Effector CD8-positive, alpha-beta T cell (primary cell): ENCODE measurements around the gene NUP43.
"Not testable (repeated sequence)": the region's sequence is repeated elsewhere in the genome, so short reads cannot be mapped to it uniquely, and the experiment has no call there.

Experiments
- DNase-seq: peaks from one replicate; lab custom pipeline; 2025; lab: John Stamatoyannopoulos, UW

Gene NUP43

DNA sequence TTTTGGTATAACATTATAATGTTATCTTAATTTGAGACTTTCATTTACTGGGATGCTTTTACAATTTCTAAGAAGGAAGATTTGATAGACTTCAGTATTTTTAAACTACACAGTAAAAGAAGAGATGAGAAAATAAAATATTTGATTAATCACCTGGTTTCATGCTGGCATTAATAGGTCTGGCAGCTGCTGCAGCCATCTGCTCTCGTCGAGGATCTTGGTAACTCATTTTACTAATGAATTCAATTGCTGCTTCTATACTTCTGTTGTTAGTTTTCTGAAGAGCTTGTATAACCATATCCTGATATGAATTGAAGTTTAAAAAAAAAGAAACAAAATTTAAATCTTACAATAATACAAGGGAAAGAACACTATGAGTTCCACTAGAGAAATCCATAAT is 51.4 kb downstream of the NUP43 start:
- no peak for DNase-seq

DNA sequence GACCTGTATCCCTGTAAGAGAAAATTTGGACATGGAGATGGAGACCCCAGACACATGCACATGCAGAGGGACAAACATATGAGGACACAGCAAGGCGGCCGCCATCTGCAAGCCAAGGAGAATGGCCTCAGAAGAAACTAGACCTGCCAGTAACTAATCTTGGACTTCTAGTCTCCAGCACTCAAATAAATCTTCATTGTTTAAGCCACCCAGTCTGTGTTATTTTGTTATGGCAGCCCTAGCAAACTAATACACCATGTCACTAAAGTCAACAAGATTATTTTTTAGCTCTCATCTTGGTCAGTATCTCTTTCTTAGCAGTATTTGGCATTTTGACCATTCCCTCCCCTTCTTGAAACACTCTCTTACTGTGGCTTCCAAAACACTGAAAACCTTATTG is 55.1 kb downstream of the NUP43 start:
- no peak for DNase-seq

DNA sequence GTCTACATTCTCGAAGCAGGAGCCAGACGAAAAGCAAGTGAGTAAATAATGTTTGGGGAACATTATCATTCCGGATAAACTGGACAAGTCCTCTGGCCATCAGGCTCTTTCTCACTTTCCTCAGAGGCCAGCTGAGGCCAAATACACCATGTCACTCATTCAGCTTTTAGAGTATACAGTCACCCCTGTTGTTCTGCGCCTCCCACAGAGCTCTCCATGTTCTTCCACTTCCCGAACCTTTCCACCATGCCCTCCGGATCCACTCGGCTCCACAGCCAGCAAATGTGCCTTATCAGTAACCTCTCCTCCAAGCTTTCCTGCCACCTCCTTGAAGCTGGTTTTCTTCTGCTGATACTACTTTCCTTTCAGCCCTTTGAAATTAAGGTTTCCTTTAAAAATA is 60.1 kb downstream of the NUP43 start:
- no peak for DNase-seq

DNA sequence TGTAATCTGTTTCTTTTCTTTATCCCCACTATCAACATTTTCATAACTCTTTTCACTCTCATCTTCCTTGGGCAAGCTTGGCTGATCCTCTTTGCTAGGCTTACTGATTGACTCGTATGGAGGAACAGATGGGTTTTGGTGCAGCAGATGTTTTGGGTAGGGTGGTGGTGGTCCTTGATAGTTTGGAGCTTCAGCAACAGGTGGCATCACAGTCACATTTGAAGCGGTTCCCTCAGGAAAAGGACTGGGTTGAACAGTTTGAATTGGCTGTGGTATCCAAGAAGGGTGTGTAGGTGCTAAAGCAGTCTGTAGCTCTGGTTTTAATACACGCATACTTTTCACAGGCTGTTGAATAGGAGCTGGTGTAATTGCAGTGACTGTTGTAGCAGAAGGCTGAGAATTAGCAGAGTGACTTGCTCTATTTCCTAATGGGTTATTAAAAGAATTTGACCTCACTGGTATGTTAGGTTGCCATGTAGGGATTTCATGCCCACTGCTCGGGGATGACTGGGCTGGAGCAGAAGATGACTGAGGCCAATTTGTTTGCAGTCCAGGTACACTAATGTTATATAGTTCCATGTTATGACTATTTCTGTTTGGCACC is 63.0 kb downstream of the NUP43 start:
- no peak for DNase-seq

DNA sequence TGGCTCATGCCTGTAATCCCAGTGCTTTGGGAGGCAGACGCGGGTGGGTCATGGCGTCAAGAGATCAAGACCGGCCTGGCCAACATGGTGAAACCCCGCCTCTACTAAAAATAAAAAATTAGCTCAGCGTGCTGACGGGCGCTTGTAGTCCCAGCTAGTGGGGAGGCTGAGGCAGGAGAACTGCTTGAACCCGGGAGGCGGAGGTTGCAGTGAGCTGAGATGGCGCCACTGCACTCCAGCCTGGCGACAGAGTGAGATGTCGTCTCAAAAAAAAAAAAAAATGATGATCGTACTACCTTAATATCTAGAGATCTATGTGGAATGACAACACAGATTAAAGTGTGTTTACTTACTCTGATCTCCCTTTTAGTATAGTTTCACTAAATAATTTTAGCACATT is 64.5 kb downstream of the NUP43 start:
- DNase-seq, result not testable (repeated sequence)

DNA sequence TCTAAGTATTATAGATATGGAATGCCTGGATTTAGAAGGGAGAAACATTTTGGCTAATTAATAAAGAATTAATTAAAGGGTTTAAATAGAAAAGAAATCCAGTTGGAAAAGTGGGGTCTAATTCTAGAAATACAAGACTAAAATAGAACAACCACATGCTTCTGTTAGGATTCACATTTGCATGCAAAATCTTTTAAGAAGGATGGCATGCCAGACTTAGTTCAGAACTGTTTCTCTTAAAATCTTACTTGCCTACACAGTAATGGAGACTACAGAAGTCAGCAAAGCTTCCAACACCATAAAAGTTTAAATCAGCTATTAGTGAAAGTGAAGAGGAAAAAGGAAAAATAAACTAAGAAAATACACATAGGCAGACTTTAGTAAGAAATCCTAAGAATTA is 65.1 kb downstream of the NUP43 start:
- DNase-seq, result no peak

DNA sequence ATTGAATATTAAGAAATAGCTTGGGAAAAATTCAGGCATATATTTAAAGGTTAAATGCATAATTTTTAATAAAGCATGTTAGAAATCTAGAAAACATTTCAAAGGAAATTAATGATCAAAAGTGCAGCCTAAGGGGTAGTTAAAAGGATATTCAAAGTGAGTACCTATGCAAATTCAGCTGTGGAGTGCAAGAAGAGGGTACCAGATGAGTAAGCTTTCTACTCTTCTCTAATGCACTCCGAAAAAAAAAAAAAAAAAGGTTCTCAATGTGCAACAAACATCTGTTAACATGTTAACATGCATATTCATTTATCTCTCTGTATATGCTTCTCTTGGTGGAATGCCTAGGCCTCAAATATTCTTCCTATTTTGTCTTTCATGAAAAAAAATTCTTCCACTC is 65.8 kb downstream of the NUP43 start:
- no peak for DNase-seq
